RWPE2 (cell line): Measurements from ENCODE around the gene WDR64.
"Not testable (repeated sequence)": the region's sequence is repeated elsewhere in the genome, so short reads cannot be mapped to it uniquely, and the experiment has no call there.

Experiments
- ATAC-seq: fragments of 200-7000 bp; cut with Tn5 transposase; 3 replicates; pipeline ENCODE4 v1.9.1; 2021; ENCODE audit warnings: low read depth
- DNase-seq: peaks from one replicate; pipeline ENCODE4 v3.0.0-alpha.2; 2020; ENCODE audit warnings: low spot score
- H3K27ac ChIP-seq: fragments of 450-650 bp; 2 replicates; pipeline ENCODE4 v1.5.1; 2017; ENCODE audit warnings: mild to moderate bottlenecking; ENCODE audit not compliant: poor library complexity, severe bottlenecking
- H3K27me3 ChIP-seq: fragments of 250-450 bp; sonication (Bioruptor Pico); 2 replicates; pipeline ENCODE4 v1.5.1; 2021; ENCODE audit warnings: mild to moderate bottlenecking, moderate library complexity; ENCODE audit not compliant: insufficient read depth, poor library complexity, severe bottlenecking
- H3K36me3 ChIP-seq: fragments of 250-450 bp; sonication (Bioruptor Pico); 2 replicates; pipeline ENCODE4 v1.5.1; 2020; ENCODE audit warnings: low read depth, mild to moderate bottlenecking, moderate library complexity
- H3K4me1 ChIP-seq: fragments of 250-450 bp; sonication (Bioruptor Pico); 2 replicates; pipeline ENCODE4 v1.5.1; 2021; ENCODE audit warnings: mild to moderate bottlenecking, moderate library complexity; ENCODE audit not compliant: insufficient read depth, poor library complexity, severe bottlenecking
- H3K4me3 ChIP-seq: fragments of 250-450 bp; sonication (Bioruptor Pico); 2 replicates; pipeline ENCODE4 v1.5.1; 2021; ENCODE audit warnings: mild to moderate bottlenecking, moderate library complexity; ENCODE audit not compliant: severe bottlenecking
- H3K9me3 ChIP-seq: fragments of 250-450 bp; sonication (Bioruptor Pico); 2 replicates; pipeline ENCODE4 v1.5.1; 2021; ENCODE audit warnings: mild to moderate bottlenecking, moderate library complexity; ENCODE audit not compliant: severe bottlenecking
- CTCF ChIP-seq: fragments of 450-650 bp; IDR thresholded peaks from one replicate; pipeline ENCODE4 v1.5.1; 2017; ENCODE audit warnings: mild to moderate bottlenecking, moderate library complexity; ENCODE audit not compliant: poor library complexity, severe bottlenecking

WDR64 gene

DNA sequence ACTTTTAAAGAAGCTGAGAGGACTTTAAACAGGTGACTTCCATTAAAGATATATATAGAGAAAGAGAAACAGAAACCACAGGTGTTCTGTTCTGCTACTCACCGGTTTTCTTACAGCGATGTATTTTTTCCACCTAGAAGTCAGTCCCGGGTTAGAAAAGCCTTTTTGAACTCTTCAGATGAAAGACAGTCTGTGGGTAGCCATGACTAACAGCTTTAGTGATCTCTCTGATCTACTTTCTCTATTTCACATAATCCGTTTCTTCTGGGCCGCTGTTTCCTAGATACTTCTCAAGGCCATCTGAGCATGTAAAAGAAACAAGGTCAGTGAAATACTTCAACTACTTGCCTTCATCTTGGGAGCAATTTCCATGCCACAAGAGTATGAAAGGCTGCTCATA, 25.1 kb downstream of the WDR64 start:
- DNase-seq (no peak), ATAC-seq (no peak)
- no peak for TF ChIP-seq CTCF
- Histone ChIP-seq H3K27me3 (no peaks in the 10 kb centered on the region), H3K4me1 (no peaks in the 10 kb centered on the region), H3K27ac (no peak overlapping the region), H3K4me3 (no peak overlapping the region), H3K36me3 (no peaks in the 10 kb centered on the region), H3K9me3 (no peaks in the 10 kb centered on the region)

DNA sequence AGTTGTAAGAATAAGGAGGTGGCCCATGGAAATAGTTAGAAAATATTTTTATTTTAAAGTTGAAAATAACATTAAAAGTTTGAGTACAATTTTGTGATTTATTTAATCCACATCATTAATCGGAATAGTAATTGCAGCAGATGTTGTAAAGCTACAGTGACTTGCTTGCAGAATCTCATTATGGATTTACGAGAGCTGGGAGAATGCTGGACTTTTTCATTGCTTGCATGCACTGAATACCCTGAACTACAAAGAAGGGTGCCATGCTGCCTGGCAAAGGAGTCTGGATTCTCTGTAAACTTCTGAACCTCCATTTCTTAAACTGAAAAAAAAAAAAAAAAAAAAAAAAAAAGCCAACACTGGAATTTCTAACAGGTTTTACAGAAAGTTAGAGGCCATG, 26.5 kb downstream of the WDR64 start:
- no peaks in the 10 kb centered on the region for H3K36me3 ChIP-seq
- no peak for ATAC-seq
- H3K9me3 ChIP-seq = no peaks in the 10 kb centered on the region
- no peak overlapping the region for H3K4me3 ChIP-seq
- no peak overlapping the region for H3K27ac ChIP-seq
- no peak for DNase-seq
- TF ChIP-seq CTCF = no peak
- H3K4me1 ChIP-seq = no peaks in the 10 kb centered on the region
- no peaks in the 10 kb centered on the region for H3K27me3 ChIP-seq

DNA sequence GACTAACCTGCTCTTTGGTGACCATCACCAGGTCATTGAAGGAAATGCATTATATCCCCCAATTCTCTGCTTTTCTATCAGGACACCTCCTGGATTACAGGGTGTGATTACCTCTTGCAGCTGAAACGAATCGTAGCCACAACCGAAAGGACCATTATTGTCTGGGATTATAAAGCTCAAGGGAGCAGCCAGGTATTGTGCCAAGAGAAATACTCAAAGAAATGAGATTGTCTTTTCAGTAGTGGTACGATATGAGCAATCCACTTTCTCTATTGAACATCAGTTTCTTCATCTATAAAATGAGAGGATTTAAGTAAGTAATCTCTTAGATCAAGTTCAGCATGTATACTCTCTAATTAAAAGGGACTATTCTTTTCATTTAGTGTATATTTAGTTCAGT, 27.3 kb downstream of the WDR64 start:
- Histone ChIP-seq H3K36me3 (no peaks in the 10 kb centered on the region), H3K9me3 (no peaks in the 10 kb centered on the region), H3K4me3 (no peak overlapping the region), H3K4me1 (no peaks in the 10 kb centered on the region), H3K27me3 (no peaks in the 10 kb centered on the region), H3K27ac (no peak overlapping the region)
- DNase-seq (no peak), ATAC-seq (no peak)
- no peak for TF ChIP-seq CTCF

- Histone ChIP-seq H3K4me1 (no peaks in the 10 kb centered on the region), H3K9me3 (no peaks in the 10 kb centered on the region), H3K27ac (no peak overlapping the region), H3K27me3 (no peaks in the 10 kb centered on the region), H3K4me3 (no peak overlapping the region), H3K36me3 (no peaks in the 10 kb centered on the region)
- no peak for ATAC-seq
- no peak for TF ChIP-seq CTCF
- no peak for DNase-seq
Measured at GRCh38 chr1:241679961-241680360, 27.9 kb downstream of the WDR64 start.

- H3K4me1 ChIP-seq, H3K27me3 ChIP-seq, DNase-seq, H3K27ac ChIP-seq, H3K4me3 ChIP-seq, H3K9me3 ChIP-seq, ATAC-seq, H3K36me3 ChIP-seq: not testable (repeated sequence)
Measured at GRCh38 chr1:241681861-241682448, 29.9 kb downstream of the WDR64 start.
